ENCODE results near the gene TNFRSF1B. TPM values are rescaled to one million over a fixed set of nuclear protein-coding genes. Genes with fewer than 3 reads are reported as not detected.

Gene TNFRSF1B
- polyA plus RNA-seq, 3 donors from 2014 or later: 162 to 269 (median 165) TPM

DNA sequence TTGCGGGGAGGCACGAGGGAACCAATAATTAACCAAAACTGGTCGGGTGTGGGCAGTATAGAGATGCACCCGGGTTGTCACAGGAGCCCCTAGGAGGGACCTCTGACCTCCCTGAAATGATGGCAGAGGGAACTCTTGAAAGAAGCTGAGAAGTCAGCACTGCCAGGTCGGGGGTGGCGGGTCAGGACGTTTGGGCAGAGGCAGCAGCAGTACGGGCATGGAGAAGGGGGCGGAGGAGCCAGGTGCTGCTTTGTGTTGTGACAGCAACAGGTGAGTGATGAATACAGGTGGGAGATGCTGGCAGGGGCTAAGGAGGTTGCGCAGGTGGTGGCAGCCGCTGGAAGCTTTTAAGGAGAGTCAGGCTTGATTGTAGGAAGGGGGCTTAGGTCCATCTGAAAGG, 11.7 kb downstream of the TNFRSF1B start:
- DNase-seq: no peak
- no peaks in the 10 kb centered on the region for H3K9me3 Mint-ChIP-seq
- peaks cover 98% of the 10 kb centered on the region in 2 donors for H3K4me1 Mint-ChIP-seq
- peak overlapping the region; percentile 99 to 100 (median 100) for H3K27ac Mint-ChIP-seq
- peak overlapping the region; percentile 74 to 96 (median 81) for H3K4me3 Mint-ChIP-seq
- H3K36me3 Mint-ChIP-seq: peaks cover 0 to 4% (median 3%) of the 10 kb centered on the region in 3 donors
- H3K27me3 Mint-ChIP-seq (ENCODE audit: low read depth in 3 of 3): peaks cover 14 to 51% (median 50%) of the 10 kb centered on the region in 3 donors

DNA sequence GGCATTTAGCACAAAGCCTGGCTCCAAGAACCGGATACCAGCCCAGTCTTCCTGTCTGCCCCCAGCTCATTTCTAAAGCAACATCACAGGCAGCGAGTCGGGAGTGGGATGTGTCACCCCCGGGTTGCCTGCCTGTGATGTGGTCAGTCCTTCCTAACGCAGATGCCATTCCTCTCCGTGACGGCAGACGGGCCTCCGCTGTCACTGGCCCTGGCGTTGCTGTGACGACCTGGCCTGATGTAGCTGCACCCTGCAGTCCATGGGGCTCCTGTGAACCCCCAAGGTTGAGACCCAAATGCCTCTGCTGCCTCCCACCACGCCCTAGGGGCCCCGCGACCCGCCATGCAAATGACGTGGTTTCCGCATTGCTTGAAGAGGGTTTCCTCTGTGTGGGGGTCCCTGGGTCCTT, 12.3 kb downstream of the TNFRSF1B start:
- peak overlapping the region; percentile 99 to 100 (median 100) for H3K27ac Mint-ChIP-seq
- peaks cover 98% of the 10 kb centered on the region in 2 donors for H3K4me1 Mint-ChIP-seq
- H3K36me3 Mint-ChIP-seq: peaks cover 0 to 4% (median 3%) of the 10 kb centered on the region in 3 donors
- DNase-seq: peak; percentile 85 to 87 (median 85)
- H3K4me3 Mint-ChIP-seq: peak overlapping the region; percentile 74 to 96 (median 81)
- no peaks in the 10 kb centered on the region for H3K9me3 Mint-ChIP-seq
- H3K27me3 Mint-ChIP-seq (ENCODE audit: low read depth in 3 of 3): peaks cover 10 to 46% (median 45%) of the 10 kb centered on the region in 3 donors

- no peak for DNase-seq
- Mint-ChIP-seq H3K4me3 (peak overlapping the region; percentile 74 to 96 (median 81)), H3K36me3 (peaks cover 0 to 4% (median 3%) of the 10 kb centered on the region in 3 donors), H3K27me3 (ENCODE audit: low read depth in 3 of 3) (peaks cover 13 to 48% (median 42%) of the 10 kb centered on the region in 3 donors), H3K9me3 (no peaks in the 10 kb centered on the region), H3K4me1 (peaks cover 96 to 98% of the 10 kb centered on the region in 2 donors), H3K27ac (peak overlapping the region; percentile 99 to 100 (median 100))
Measured at GRCh38 chr1:12179676-12180075, 12.9 kb downstream of the TNFRSF1B start.

DNA sequence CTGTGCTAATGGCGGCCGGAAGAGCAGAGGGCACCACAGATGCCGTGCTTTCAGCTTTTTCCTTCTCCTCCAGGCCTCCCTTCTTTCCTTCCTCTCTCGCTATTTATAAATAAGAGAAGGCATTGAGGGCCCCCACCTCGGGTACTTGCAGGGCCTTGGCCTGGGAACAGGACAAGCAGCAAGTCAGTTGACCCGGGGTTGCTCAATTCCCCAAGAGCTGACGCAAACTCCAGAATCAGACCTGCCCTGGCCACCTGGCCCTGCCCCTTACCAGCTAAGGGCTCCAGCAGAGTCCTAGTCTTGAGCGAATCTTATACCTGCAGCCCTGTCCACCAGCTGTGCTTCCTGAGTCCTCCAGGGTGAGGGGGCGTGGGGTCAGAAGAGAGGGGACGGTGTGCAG, 13.5 kb downstream of the TNFRSF1B start:
- Mint-ChIP-seq H3K9me3 (no peaks in the 10 kb centered on the region), H3K27ac (peak overlapping the region; percentile 99 to 100 (median 100)), H3K4me3 (peak overlapping the region in 2 of 5 donors; percentile 29 to 40), H3K4me1 (peaks cover 96 to 98% of the 10 kb centered on the region in 2 donors), H3K36me3 (peaks cover 0 to 4% (median 3%) of the 10 kb centered on the region in 3 donors), H3K27me3 (ENCODE audit: low read depth in 3 of 3) (peaks cover 13 to 43% (median 37%) of the 10 kb centered on the region in 3 donors)
- no peak for DNase-seq

DNA sequence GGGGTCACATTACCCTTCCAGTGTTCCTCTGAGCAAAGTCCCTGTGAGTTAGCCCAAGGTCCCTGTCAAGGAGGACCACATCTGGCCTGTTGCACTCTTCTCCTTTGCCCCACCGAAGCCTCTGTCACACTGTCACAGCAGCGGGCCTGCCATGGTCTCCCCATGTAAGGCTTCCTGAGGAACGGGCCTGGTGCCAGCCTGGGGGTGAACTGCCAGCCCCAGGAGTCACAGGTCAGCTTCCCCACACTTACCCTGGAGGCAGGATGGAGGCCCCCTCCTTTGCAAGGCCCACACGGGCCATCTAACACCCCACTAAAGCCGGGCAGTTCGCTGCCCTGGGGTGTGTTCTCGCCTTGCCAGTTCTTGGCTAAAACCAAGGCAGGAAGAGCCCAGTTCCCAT, 14.1 kb downstream of the TNFRSF1B start:
- Mint-ChIP-seq H3K4me1 (peaks cover 96 to 98% of the 10 kb centered on the region in 2 donors), H3K4me3 (peak overlapping the region in 2 of 5 donors; percentile 13 to 29), H3K36me3 (peaks cover 0 to 4% (median 0%) of the 10 kb centered on the region in 3 donors), H3K27ac (peak overlapping the region; percentile 99 to 100 (median 100)), H3K27me3 (ENCODE audit: low read depth in 3 of 3) (peaks cover 13 to 41% (median 32%) of the 10 kb centered on the region in 3 donors), H3K9me3 (no peaks in the 10 kb centered on the region)
- DNase-seq: no peak

DNA sequence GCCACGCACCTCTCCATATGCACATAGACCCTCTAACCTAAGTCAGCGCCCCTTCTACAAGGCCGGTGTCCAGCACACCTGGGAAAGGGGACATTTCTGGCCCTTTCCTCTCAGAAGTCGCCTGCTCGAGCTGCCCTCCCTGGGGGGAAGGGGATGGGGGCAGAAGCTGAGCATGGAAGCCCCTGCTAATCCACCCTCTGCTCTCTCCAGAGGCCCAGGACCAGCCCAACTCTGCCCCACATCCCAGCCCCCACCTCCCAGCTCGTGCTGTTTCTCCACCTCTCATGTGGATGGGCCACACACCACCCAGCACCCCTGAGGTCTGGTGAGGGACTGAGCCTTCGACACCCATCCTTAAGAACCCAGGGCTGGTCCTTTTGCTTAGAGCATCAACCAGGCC, 14.8 kb downstream of the TNFRSF1B start:
- Mint-ChIP-seq H3K36me3 (no peaks in the 10 kb centered on the region), H3K4me3 (no peak overlapping the region)

GRCh38 chr1:12182410-12182984, 15.7 kb downstream of the TNFRSF1B start:
- peaks cover 13 to 31% (median 22%) of the 10 kb centered on the region in 3 donors for H3K27me3 Mint-ChIP-seq (ENCODE audit: low read depth in 3 of 3)
- peak overlapping the region in 3 of 5 donors; percentile 7 to 36 (median 13) for H3K4me3 Mint-ChIP-seq
- no peaks in the 10 kb centered on the region for H3K36me3 Mint-ChIP-seq
- peak overlapping the region; percentile 99 to 100 (median 100) for H3K27ac Mint-ChIP-seq
- DNase-seq: no peak
- H3K9me3 Mint-ChIP-seq: no peaks in the 10 kb centered on the region
- H3K4me1 Mint-ChIP-seq: peaks cover 96 to 100% of the 10 kb centered on the region in 2 donors

More for the DNA sequence above, 14.8 kb downstream of the TNFRSF1B start:
- Mint-ChIP-seq H3K4me1 (peaks cover 96 to 98% of the 10 kb centered on the region in 2 donors), H3K27me3 (ENCODE audit: low read depth in 3 of 3) (peaks cover 13 to 38% (median 26%) of the 10 kb centered on the region in 3 donors), H3K9me3 (no peaks in the 10 kb centered on the region), H3K27ac (peak overlapping the region; percentile 99 to 100 (median 100))
- no peak for DNase-seq

DNA sequence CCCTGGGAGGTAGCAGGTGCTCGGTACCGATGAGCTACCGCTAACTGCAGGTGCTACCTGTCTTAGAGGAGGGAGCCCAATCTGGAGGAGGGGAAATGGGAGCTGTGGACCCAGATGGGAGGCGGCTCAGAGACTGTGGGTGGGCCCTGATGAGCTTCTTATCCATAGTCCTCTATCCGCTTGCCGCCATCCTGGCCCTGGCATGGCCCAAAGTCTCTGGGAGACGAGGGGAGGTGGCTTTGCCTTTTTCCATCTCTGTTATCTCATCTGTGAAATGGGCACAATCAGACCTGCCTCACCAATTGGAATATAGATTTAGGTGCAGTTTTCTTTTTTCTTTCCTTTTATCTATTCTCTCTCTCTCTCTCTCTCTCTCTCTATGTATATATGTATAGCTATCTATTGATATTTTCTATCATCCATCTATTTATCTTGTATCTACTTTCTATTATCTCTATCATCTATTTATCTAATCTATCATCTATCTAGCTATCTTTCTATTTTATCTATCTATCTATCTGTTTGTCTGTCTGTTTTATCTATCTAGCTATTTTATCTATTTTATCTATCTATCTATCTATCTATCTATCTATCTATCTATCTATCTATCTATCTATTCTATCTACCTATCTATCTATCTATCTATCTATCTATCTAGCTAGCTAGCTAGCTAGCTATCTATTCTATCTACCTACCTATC, 16.5 kb downstream of the TNFRSF1B start:
- H3K9me3 Mint-ChIP-seq: no peaks in the 10 kb centered on the region
- H3K4me1 Mint-ChIP-seq: peaks cover 96 to 100% of the 10 kb centered on the region in 2 donors
- H3K4me3 Mint-ChIP-seq: peak overlapping the region in 1 of 5 donors; percentile 13
- H3K36me3 Mint-ChIP-seq: peaks cover 0 to 3% (median 0%) of the 10 kb centered on the region in 3 donors
- DNase-seq: no peak
- peak overlapping the region; percentile 99 to 100 (median 100) for H3K27ac Mint-ChIP-seq
- peaks cover 8 to 24% (median 15%) of the 10 kb centered on the region in 3 donors for H3K27me3 Mint-ChIP-seq (ENCODE audit: low read depth in 3 of 3)

DNA sequence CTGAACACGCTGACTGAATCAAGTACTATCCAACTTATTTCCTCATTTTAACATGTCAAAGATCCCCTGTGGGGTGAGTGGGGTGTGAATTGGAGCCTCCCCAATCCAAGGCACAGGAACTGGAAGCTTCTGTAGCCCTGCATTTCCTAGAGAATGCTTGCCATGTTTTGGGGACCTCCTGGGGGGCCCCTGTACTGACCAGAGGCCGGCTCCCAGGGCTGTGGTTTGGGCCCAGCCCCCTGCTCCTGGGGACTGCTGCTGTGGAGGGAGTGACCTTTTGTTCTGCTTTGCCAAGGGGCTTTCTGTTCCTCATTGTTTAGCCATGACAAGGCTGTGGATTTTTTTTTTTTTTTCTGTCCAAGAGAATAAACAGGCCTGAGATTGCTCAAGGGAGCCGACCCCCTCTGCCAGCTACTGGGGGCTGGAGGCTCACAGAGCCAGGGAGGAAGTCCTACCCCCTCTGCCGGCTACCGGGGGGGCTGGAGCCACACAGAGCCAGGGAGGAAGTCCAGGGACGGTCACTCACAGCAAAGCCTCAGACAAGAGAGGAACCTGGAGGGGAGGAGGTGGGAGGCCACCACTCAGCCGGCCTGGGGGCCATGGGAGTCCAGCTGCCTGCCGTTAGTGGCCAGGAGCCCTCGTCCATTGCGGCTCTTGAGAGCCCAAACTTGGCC, 17.4 kb downstream of the TNFRSF1B start:
- no peaks in the 10 kb centered on the region for H3K9me3 Mint-ChIP-seq
- peak overlapping the region; percentile 79 to 100 (median 100) for H3K27ac Mint-ChIP-seq
- peak overlapping the region in 4 of 5 donors; percentile 24 to 45 (median 34) for H3K4me3 Mint-ChIP-seq
- peak; percentile 36 to 39 (median 37) for DNase-seq
- peaks cover 7 to 15% (median 10%) of the 10 kb centered on the region in 3 donors for H3K27me3 Mint-ChIP-seq (ENCODE audit: low read depth in 3 of 3)
- peaks cover 93 to 96% of the 10 kb centered on the region in 2 donors for H3K4me1 Mint-ChIP-seq
- H3K36me3 Mint-ChIP-seq: peaks cover 0 to 3% (median 0%) of the 10 kb centered on the region in 3 donors

GRCh38 chr1:12185036-12185917, 18.5 kb downstream of the TNFRSF1B start:
- H3K4me3 Mint-ChIP-seq: peak overlapping the region in 3 of 5 donors; percentile 5 to 44 (median 25)
- H3K9me3 Mint-ChIP-seq: no peaks in the 10 kb centered on the region

GRCh38 chr1:12185918-12186678, 19.3 kb downstream of the TNFRSF1B start:
- DNase-seq: no peak
- Mint-ChIP-seq H3K9me3 (no peaks in the 10 kb centered on the region), H3K4me1 (peaks cover 86 to 91% of the 10 kb centered on the region in 2 donors), H3K4me3 (peak overlapping the region in 1 of 5 donors; percentile 43), H3K36me3 (peaks cover 5 to 15% (median 10%) of the 10 kb centered on the region in 3 donors), H3K27ac (peak overlapping the region; percentile 79 to 90 (median 84)), H3K27me3 (ENCODE audit: low read depth in 3 of 3) (peaks cover 0 to 11% (median 9%) of the 10 kb centered on the region in 3 donors)

More at GRCh38 chr1:12185036-12185917, 18.5 kb downstream of the TNFRSF1B start:
- Mint-ChIP-seq H3K4me1 (peaks cover 91 to 94% of the 10 kb centered on the region in 2 donors), H3K27ac (peak overlapping the region; percentile 65 to 90 (median 84)), H3K36me3 (peaks cover 5 to 11% (median 7%) of the 10 kb centered on the region in 3 donors), H3K27me3 (ENCODE audit: low read depth in 3 of 3) (peaks cover 0 to 12% (median 10%) of the 10 kb centered on the region in 3 donors)
- DNase-seq: no peak

DNA sequence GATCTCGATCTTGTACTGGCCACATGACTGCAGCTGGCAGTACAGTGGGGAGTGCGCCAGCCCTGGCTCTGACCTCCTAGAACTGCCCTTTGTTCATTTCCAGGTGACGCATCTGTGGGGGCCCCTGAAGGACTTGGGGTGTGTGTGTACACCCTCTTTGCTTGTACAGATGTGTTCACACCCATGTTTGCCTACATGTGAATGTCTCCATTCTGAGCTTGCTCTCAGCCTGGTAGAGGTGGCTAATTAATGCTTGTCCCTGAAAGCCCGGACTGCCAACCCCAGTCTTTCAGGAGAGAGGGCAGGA, 19.8 kb downstream of the TNFRSF1B start:
- Mint-ChIP-seq H3K9me3 (no peaks in the 10 kb centered on the region), H3K36me3 (peaks cover 5 to 15% (median 10%) of the 10 kb centered on the region in 3 donors), H3K27me3 (ENCODE audit: low read depth in 3 of 3) (peaks cover 0 to 13% (median 8%) of the 10 kb centered on the region in 3 donors), H3K4me1 (peaks cover 80 to 86% of the 10 kb centered on the region in 2 donors), H3K27ac (peak overlapping the region; percentile 79 to 90 (median 84)), H3K4me3 (peak overlapping the region in 1 of 5 donors; percentile 41)
- DNase-seq: no peak

All from immature natural killer cell (primary cell).